Left cardiac atrium (tissue), 4 donors: ENCODE results near the gene DHRS13. TPM values are rescaled to one million over a fixed set of nuclear protein-coding genes. Genes with fewer than 3 reads are reported as not detected.
A peak's percentile ranks its signal among the peaks of the same experiment; 100 is the strongest.

Experiments used
- ATAC-seq, 2 donors: fragments of 200-7000 bp; cut with Tn5 transposase; one replicate each; pipeline ENCODE4 v1.9.1; 2020; ENCODE audit warnings: mild to moderate bottlenecking in 2 of 2, moderate library complexity in 2 of 2
- DNase-seq: peaks from one replicate; pipeline ENCODE4 v3.0.0-alpha.2; 2020
- intact Hi-C, 2 donors: fragments of 100-400 bp; cut with DNase I; formaldehyde crosslinking; loops; one replicate each; pipeline versions ENCODE4 v1.14.1 to v1.15.1; 2022 to 2023
- long read RNA-seq: library from polyadenylated mRNA; unstranded; transcript quantifications from one replicate; pipeline ENCODE4 v2.0.0, GENCODE V29; 2021
- total RNA-seq, 2 donors: library from RNA; stranded (reverse); fragmentation: NEBNext Ultra II Directional; extraction: Animal tissue kit (Norgen Biotek cat#: 25700); gene quantifications; one replicate each; pipeline ENCODE4 v1.2.1, GENCODE V29; 2021
- donor health status: DM: no; HTN: yes; CAD: no.
- donor health status: DM: no; HTN: yes; CAD: no; lungs with severe emphysema.
- donor health status: DM: yes; HTN: yes; CAD: no.
- donor health status: Dilated cardiomyopathy.

Gene DHRS13, protein sequence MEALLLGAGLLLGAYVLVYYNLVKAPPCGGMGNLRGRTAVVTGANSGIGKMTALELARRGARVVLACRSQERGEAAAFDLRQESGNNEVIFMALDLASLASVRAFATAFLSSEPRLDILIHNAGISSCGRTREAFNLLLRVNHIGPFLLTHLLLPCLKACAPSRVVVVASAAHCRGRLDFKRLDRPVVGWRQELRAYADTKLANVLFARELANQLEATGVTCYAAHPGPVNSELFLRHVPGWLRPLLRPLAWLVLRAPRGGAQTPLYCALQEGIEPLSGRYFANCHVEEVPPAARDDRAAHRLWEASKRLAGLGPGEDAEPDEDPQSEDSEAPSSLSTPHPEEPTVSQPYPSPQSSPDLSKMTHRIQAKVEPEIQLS
- total RNA-seq, result 1 to 10 TPM; 2.8 to 3.7 TPM
- long read RNA-seq, transcript DHRS13-201 (5 exons, 1,921 nt), result major isoform, 5 of 6 reads
- long read RNA-seq, partial matches to known transcripts, result 0 of 6 reads
- long read RNA-seq, other reads (novel, unspliced or antisense), result 0 of 6 reads

DNA sequence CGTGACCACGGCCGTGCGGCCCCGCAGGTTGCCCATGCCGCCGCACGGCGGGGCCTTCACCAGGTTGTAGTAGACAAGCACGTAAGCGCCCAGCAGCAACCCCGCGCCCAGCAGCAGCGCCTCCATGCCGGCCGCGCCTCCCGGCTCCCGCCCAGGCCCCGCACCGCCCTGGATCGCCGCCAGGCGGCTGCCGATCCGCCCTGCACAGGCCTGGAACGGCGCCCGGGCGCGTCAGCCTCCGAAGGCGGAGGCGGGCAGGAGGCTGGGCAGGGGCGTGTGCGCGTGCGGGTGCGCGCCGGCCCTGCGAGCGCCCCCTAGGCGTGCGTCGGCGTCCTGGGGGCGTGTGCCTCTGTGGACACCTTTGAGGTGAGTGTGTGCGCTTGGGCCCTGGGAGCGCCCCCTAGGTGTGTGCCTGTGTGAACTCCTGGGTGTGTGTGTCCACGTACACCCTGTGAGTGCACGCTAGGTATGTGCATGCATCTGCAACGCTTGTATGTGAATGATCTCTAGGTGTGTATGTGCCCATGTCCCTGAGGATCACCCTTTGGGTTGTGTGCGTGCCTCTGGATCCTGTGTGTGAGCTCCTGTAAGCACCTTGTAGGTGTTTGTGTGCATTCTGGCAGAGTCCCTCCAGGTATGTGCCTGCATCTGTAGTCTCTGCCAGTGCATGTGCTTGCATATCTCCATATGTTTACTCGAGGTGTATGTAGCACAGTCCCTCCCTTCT is at the start of gene DHRS13:
Gene DHRS13, minus strand, starts transcription at position 261 of the 727 bp plus-strand sequence. Its CDS starts 135 bp downstream, at position 126.
- intact Hi-C loops, result loop anchor here (5.0 to 10.0 kb wide), 2 partner anchors 49 to 138 kb away; partner anchors contain the start of gene PHF12 (in 1 of the 2)
- DNase-seq (peak; percentile 91), ATAC-seq (peak; percentile 94 to 95)

DNA sequence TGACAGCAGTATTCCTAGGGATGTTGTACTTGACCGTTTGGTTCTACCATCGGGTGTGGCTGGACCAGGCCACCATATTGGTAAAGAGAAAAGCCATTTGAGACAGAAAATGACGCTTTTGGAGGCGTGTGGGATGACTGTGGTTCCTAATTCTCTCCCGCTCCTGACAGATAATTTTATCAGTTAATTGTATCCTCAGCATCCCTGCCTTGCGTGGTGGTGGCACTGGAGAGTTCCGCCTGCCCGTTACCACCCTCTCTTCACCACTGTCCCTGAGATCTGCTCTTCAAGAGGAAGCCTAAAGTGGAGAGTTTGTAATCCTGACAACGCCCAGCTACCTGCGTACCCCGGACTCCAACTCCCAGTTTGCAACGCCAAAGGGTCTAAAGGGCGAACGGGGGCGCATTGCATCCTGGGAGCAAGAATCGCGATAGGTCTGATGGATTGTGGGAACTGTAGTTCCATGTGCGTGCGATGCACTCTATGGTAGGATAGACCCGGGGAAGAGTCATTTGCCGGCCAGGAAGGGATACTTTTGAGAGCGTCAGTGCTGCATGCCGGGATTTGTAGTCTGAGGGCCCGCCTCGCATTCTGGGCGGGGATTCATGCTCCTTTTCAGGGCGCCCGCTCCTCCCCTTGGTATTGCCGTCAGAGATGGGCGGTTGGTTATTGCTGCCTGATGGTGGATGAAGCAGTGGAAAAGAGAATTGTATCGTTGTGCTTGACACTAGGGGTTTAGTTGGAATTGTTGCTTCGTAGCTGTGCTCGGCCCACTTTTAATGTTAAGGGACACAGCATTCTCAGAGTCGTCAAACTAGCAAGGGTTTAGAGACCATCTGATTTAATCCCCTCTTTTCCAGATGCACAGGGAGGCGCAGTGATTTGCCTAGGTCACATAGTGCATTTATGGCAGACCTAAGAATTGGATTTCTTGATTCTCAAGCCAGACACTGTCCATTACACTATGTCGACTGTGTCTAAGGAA is 49.4 kb upstream of the DHRS13 start:
- DNase-seq (peak; percentile 97), ATAC-seq (peak; percentile 81 to 88)
- intact Hi-C loops, result loop anchor here in 1 of 2 donors (5.0 kb wide), 1 partner anchor 50 kb away; the partner anchor contains the start of gene DHRS13

DNA sequence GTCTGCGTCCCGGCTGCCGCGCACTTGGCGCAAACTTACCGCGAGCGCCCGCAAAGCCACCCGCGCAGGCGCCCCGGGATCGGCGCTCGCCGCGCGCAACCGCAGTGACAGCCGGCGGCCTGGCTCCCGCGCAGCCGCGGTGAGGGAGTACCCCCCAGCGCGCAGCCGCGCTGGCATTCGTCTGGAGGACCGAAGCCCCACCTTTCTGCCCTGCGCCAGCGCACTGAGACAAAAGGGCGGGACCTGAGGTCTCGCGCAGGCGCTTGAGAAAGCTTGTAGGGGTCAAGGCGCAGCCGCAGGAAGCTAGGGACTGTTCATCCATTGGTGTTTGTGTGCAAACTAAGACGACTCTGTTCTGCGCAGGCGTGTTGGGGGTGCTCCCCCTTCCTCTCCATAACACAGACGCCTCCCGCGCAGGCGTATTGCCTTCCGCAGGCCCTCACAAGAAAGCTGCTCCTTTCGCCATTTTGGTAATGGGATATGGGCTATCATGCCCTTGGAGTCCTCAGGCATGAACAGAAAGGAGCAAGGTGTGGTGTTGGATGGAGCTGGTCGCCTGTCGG is 48.6 kb upstream of the DHRS13 start, which contains the start of gene PHF12:
Gene PHF12, minus strand, starts transcription at position 91 of the 563 bp plus-strand sequence. CDS start 558 bp downstream, outside the sequence.
- intact Hi-C loops, result loop anchor here in 1 of 2 donors (5.0 kb wide), 1 partner anchor 49 kb away; the partner anchor contains the start of gene DHRS13
- ATAC-seq (peak; percentile 86 to 87), DNase-seq (peak; percentile 100)

DNA sequence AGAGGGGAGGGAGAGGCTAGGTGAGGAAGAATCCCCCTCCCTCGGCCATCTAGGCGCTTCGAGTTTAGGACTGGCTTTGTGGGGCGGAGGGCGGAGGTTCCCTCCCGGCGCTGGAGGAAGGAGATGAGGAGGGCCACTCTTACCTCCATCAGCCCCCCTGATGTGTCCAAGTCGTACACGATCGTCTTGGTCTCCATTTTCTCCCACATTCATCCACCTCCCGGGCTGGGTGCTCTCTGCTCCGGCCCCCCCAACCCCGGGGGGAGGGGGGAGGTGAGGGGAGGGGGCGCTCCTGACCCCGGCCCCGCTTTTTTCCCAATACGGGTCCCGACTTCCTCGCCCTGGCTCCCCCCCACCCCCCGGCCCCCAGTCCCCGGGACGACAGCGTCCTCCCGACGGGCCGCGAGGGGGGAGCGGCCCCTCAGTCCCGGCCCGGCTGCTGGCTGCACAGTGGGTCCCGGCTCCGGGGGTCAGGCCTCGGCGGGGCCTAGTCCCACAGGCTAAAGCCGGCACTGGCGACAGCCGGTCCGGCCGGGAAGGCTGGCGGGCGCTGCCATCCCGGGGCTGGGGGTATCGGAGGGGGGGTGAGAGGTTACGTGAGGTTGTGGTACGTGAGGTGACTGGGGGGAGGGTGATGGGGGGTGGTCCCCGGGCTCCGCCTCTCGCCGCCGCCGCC is 48.0 kb upstream of the DHRS13 start:
- intact Hi-C loops, result loop anchor here in 1 of 2 donors (5.0 kb wide), 1 partner anchor 49 kb away; the partner anchor contains the start of gene DHRS13
- ATAC-seq (no peak), DNase-seq (no peak)

DNA sequence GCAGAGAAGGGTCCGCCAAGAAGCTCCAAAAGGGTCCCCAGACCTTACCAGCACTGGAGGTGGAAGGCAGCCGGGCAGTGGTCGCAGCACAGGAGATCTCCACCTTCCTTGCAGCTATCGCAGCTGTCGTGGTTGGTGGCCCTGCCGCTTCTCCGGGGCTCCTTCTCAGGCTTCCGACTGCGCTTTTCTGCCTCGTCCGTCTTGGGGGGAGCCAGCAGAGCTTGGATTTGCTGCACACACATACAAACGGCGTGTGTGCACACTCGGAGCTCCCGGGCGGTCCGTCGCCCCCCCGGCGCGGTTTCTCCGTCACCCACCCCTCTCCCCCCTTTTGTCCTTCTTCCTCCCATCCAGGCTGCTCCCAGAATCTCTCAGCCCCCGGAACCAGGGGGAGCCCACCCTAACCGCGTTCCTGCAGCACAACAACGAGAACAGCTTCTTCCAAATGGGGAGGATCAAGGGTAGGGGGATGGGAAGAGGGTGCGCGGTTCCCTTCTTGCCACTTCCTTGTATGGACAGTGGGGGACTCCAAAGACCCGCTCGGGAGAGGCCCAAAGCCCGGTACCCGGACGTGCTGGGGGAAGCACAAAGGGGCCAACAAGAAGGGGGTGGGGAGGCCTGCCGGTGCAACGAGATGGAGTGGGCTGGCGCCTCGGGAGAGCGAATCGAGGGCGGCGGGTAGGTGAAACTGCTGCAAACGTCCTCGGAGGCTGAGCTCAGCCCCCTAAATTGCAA is 47.3 kb upstream of the DHRS13 start:
- intact Hi-C loops, result loop anchor here in 1 of 2 donors (5.0 kb wide), 1 partner anchor 48 kb away; the partner anchor contains the start of gene DHRS13
- no peak for ATAC-seq
- DNase-seq, result peak; percentile 56

DNA sequence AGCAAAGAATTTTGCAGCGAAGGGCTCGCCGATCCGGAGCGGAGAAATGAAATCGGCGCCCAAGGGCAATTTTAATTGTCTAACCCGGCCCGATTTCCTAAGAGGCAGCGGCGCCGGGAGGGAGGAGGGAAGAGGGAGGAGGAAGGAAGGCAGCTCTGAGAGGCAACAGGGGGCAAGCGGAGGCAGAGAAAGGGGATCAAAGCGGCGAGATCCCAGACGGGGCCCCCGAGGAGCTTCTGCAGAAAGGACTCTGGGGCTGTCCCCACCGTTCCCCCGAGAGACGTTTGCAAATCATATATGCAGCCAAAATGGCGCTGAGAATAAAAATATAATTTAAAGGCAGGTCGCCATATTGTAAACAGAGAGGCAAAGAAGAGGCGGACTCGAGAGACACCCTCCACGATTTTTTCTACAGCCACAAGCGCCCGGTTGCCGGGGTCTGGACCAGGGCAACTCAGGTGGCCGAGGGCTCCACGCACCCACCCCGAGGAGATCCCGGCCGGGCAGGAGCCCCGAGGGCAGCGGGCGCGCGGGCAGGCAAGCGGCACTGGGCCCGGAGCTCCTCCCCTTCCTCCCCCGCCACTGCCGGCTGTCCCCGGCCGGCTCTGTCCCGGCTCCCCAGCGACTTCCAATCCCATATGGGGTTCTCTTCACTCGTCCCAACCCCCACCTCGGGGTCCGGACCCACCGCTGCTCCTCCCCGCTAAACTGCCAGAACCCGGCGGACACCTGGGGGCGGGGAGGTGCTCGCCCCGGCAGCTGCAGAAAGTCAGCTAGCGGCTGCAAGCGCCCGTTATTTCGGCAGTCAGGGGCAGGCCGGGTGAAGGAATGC is 46.5 kb upstream of the DHRS13 start:
- intact Hi-C loops, result loop anchor here in 1 of 2 donors (5.0 kb wide), 2 partner anchors 47 to 222 kb away; partner anchors contain the start of genes DHRS13, NEK8 and TLCD1
- ATAC-seq, result no peak

DNA sequence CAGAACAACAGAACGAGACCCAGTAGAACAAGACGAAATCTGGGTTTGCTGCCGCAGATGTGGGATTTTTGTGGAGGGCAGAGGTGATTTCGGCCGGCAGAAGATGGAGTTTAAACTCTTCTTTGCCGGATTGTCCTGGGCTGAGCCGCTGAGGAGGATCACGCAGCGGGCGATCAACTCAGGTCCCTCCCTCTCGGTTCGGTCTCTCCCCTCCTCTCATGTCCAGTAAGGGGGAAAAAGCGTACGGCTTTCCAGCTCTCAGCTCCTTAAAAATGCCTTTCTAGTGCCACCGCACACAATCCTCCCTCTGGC is 46.0 kb upstream of the DHRS13 start:
- ATAC-seq (no peak), DNase-seq (no peak)
- intact Hi-C loops, result loop anchor here in 1 of 2 donors (5.0 kb wide), 1 partner anchor 222 kb away; the partner anchor contains the start of genes NEK8 and TLCD1

More for the DNA sequence above, 46.5 kb upstream of the DHRS13 start:
- peak; percentile 69 for DNase-seq

DNA sequence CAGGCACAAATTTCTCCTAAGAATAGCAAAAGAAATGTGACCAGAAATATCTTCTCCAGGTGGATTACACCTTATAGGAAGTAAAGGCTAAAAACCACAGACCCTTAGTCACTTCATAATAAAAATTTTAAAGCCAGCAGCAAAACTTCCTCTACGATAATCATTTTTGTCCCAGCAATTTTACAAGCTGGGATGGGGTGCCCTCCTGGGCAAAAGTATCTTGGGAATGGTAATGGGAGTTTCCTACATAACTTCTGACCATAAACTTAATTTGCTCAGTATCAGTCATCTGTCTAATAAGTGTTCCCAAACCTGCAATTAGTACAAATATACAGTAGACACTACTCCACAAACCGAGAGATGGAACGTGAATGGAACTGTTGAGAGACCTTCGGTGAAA is 45.5 kb upstream of the DHRS13 start:
- DNase-seq (no peak), ATAC-seq (no peak)
- intact Hi-C loops, result loop anchor here in 1 of 2 donors (5.0 kb wide), 1 partner anchor 221 kb away; the partner anchor contains the start of genes NEK8 and TLCD1

DNA sequence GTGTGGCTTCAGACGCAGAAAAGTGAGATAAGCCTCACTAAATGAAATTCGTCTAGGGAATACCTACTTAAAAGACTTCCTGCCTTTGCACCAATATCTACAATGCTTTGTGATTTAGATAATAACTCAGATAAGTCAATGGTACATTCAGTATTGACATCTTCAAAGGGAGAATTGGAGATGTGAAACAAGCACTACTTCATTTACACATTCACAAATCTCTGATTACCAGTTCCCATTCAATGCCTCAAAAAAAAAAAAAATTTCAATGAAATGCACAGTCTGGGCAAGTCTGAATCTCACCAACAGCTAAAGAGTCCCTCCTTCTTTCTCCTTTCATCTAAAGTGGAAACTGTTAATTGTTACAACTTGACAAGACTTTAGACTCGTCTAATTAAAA is 44.8 kb upstream of the DHRS13 start:
- ATAC-seq, result no peak
- DNase-seq, result no peak
- intact Hi-C loops, result loop anchor here in 1 of 2 donors (5.0 kb wide), 1 partner anchor 220 kb away; the partner anchor contains the start of genes NEK8 and TLCD1

DNA sequence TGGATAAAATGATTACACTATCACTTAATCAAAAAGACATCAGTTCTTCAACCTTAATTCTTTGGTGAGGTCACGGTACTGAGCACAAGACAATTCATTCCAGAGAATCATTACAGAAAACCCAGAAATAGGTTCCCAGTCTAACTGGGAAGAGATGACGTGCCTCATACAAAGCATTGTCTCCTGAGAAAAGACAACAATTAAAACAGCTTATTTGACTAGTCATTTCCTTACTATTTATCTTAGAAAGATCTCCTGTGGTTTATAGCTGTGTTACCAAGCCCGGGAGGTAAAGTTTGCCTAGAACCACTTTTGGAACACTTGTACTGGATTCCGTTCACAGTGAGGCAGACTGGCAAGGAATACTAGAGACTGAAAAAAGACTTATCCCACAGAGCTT is 43.4 kb upstream of the DHRS13 start:
- intact Hi-C loops, result loop anchor here in 1 of 2 donors (5.0 kb wide), 1 partner anchor 219 kb away; the partner anchor contains the start of genes NEK8 and TLCD1
- no peak for ATAC-seq

DNA sequence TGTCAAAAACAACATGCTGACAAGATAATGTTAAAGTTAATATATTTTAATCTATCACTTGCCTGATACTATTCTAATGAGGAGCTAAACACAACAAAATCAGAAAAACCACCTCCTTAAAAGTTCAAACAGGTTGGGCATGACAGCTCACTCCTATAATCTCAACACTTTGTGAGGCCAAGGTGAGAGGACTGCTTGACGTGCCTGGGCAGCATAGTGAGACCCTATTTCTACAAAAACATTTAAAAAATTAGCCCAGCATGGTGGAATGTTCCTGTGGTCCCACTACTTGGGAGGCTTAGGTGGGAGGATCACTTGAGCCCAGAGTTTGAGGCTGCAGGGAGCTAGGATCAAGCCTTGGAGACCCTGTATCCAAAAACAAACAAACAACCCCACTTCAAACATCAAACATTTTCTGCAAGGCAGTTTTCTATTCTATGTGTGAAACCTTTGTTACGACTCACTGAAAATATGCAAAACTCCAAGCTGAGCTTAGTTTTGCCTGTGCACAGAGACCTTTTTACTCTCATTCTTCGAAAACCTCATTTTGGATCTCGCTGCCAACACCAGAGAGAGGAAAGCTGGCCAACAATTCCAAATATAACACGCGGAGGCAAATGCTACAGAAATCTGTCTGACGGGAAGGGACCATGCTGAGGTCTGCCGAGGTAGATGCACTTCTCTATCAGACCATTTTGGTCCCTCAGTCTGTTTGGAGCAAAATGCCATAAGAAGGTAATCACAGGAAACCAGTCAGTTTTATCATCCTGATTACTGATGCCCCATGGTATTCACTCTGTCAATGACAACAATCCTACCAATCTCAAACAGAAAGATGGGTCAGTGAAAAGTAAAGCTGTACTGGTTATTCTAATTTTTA is 42.2 kb upstream of the DHRS13 start:
- DNase-seq, result no peak
- no peak for ATAC-seq
- intact Hi-C loops, result loop anchor here in 1 of 2 donors (5.0 kb wide), 1 partner anchor 218 kb away; the partner anchor contains the start of genes NEK8 and TLCD1

More for the DNA sequence above, 43.4 kb upstream of the DHRS13 start:
- DNase-seq, result no peak

DNA sequence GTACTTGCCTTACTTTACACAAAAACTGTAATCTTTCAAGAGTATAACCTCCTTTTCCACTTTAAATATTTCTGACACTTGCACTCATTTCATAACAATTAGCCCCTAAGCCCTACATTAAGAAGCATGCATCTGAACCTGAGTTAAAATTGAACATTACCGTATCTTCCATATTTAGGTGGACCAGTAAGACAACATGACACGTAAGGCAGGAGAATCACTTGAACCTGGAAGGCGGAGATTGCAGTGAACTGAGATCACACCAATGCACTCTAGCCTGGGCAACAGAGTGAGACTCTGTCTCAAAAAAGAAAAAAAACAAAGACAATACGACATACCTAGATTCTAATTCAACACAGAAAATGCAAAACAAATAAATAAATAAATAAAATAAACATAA is 41.5 kb upstream of the DHRS13 start:
- no peak for ATAC-seq
- intact Hi-C loops, result no loop called here

DNA sequence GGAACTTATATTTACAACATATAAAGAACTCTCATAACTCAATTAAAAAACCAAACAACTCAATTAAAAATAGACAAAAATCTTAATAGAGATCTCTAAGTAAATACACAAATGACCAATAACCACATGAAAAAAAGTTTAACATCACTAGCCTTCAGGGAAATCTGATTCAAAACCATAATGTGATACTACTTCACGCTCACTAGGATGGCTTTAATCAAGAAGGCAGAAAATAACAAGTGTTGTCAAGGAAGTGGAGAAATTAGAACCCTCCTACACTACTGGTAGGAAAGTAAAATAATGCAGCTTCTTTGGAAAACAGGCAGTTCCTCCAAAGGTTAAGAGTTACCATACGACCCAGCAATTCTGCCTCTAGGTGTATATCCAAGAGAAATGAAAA is 40.0 kb upstream of the DHRS13 start:
- no peak for DNase-seq
- intact Hi-C loops, result no loop called here
- ATAC-seq, result no peak

More for the DNA sequence above, 41.5 kb upstream of the DHRS13 start:
- DNase-seq, result no peak

DNA sequence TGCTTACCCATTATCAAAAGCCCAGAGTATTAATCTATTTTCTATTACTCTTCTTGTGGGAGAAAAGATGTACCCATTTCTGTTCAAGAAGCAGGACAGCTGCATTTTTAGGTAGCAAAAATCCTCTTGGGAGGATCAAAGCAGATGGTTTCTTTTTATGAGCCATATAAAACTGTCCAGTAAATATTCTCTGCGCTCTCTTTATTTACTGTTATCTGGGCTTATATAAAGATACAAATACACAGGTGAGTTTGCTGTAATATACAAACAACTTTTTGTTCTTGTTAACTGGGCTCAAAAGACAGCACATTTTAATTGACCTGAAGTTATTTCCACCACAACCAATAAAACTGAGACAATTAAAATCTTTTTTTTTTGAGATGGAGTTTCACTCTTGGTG is 38.4 kb upstream of the DHRS13 start:
- DNase-seq, result no peak
- intact Hi-C loops, result no loop called here
- no peak for ATAC-seq
